GM23338 (cell line): ENCODE results near the gene ASB3. TPM values are rescaled to one million over a fixed set of nuclear protein-coding genes. Genes with fewer than 3 reads are reported as not detected.

ENCODE experiments used
- ATAC-seq: fragments of 200-7000 bp; cut with Tn5 transposase; 3 replicates; pipeline ENCODE4 v1.9.1; 2020
- DNase-seq: peaks from one replicate; pipeline ENCODE4 v3.0.0-alpha.2; 2015; ENCODE audit warnings: low spot score
- H2AFZ ChIP-seq: fragments of 200-600 bp; sonication (generic); 2 replicates; pipeline ENCODE4 v1.8.0; 2016; ENCODE audit warnings: antibody characterized with exemption, mild to moderate bottlenecking, moderate library complexity
- H3F3A ChIP-seq: fragments of 200-600 bp; sonication (generic); replicated peaks from 2 replicates; pipeline ENCODE4 v1.8.0; 2017; ENCODE audit warnings: antibody characterized with exemption, mixed run types, low read depth
- H3K27ac ChIP-seq: fragments of 200-600 bp; sonication (generic); 2 replicates; pipeline ENCODE4 v1.6.1; 2016; ENCODE audit warnings: low read depth
- H3K27me3 ChIP-seq: fragments of 200-600 bp; sonication (generic); 2 replicates; pipeline ENCODE4 v1.8.0; 2016; ENCODE audit warnings: mild to moderate bottlenecking, mixed run types, moderate library complexity; ENCODE audit not compliant: insufficient read depth
- H3K36me3 ChIP-seq: fragments of 200-600 bp; sonication (generic); 2 replicates; pipeline ENCODE4 v1.8.0; 2016; ENCODE audit warnings: mild to moderate bottlenecking; ENCODE audit not compliant: insufficient read depth
- H3K4me1 ChIP-seq: fragments of 200-600 bp; sonication (generic); 2 replicates; pipeline ENCODE4 v1.8.0; 2016; ENCODE audit warnings: mild to moderate bottlenecking, moderate library complexity; ENCODE audit not compliant: insufficient read depth
- H3K4me2 ChIP-seq: fragments of 200-600 bp; sonication (generic); 2 replicates; pipeline ENCODE4 v1.7.1; 2017; ENCODE audit warnings: mixed run types
- H3K4me3 ChIP-seq: fragments of 200-600 bp; sonication (generic); 2 replicates; pipeline ENCODE4 v1.6.1; 2016; ENCODE audit warnings: mixed run types
- H3K79me2 ChIP-seq: fragments of 200-600 bp; sonication (generic); replicated peaks from 2 replicates; pipeline ENCODE4 v1.8.0; 2017; ENCODE audit warnings: mild to moderate bottlenecking; ENCODE audit not compliant: insufficient read depth
- H3K9me2 ChIP-seq: fragments of 200-600 bp; sonication (generic); 2 replicates; pipeline ENCODE4 v1.8.0; 2017; ENCODE audit not compliant: insufficient read depth
- H4K20me1 ChIP-seq: fragments of 200-600 bp; sonication (generic); replicated peaks from 2 replicates; pipeline ENCODE4 v1.8.0; 2017; ENCODE audit warnings: mild to moderate bottlenecking; ENCODE audit not compliant: insufficient read depth
- H3K27ac Mint-ChIP-seq: 2 replicates; pipeline ENCODE4 v1.8.0; 2020; ENCODE audit warnings: inconsistent platforms, mild to moderate bottlenecking, moderate library complexity, mixed read lengths
- H3K27me3 Mint-ChIP-seq: 3 replicates; pipeline ENCODE4 v1.8.0; 2022; ENCODE audit warnings: low read depth, mild to moderate bottlenecking, moderate library complexity, mixed read lengths, inconsistent platforms; ENCODE audit not compliant: insufficient read depth, poor library complexity
- H3K36me3 Mint-ChIP-seq: 3 replicates; pipeline ENCODE4 v1.8.0; 2021; ENCODE audit warnings: low read depth, mild to moderate bottlenecking, inconsistent platforms, moderate library complexity, mixed read lengths
- H3K4me1 Mint-ChIP-seq: 3 replicates; pipeline ENCODE4 v1.8.0; 2020; ENCODE audit warnings: mild to moderate bottlenecking, inconsistent platforms, mixed read lengths
- H3K4me3 Mint-ChIP-seq: 3 replicates; pipeline ENCODE4 v1.8.0; 2021; ENCODE audit warnings: moderate library complexity, mild to moderate bottlenecking, inconsistent platforms, mixed read lengths
- H3K9me3 Mint-ChIP-seq: 3 replicates; pipeline ENCODE4 v1.8.0; 2020; ENCODE audit warnings: moderate library complexity, mild to moderate bottlenecking, inconsistent platforms, mixed read lengths
- CREB1 ChIP-seq: fragments of 250-450 bp; sonication (Bioruptor Pico); IDR thresholded peaks from 2 replicates; pipeline ENCODE4 v1.5.0; 2020; ENCODE audit warnings: low read depth, mild to moderate bottlenecking, moderate library complexity
- EZH2 ChIP-seq: fragments of 200-600 bp; sonication (generic); IDR thresholded peaks from one replicate; pipeline ENCODE4 v1.8.0; 2017; ENCODE audit warnings: antibody characterized with exemption, mild to moderate bottlenecking, low read depth; ENCODE audit not compliant: unreplicated experiment
- EZH2phosphoT487 ChIP-seq: fragments of 200-600 bp; sonication (generic); IDR thresholded peaks from one replicate; pipeline ENCODE4 v1.8.1; 2018; ENCODE audit warnings: antibody characterized with exemption; ENCODE audit not compliant: unreplicated experiment
- JUNB ChIP-seq: IDR thresholded peaks from one replicate; pipeline ENCODE4 v1.6.1; 2016; ENCODE audit warnings: antibody characterized with exemption; ENCODE audit not compliant: unreplicated experiment
- NANOG ChIP-seq: IDR thresholded peaks from 2 replicates; pipeline ENCODE4 v1.6.1; 2016; ENCODE audit warnings: antibody characterized with exemption, borderline replicate concordance
- POLR2AphosphoS5 ChIP-seq: IDR thresholded peaks from 2 replicates; pipeline ENCODE4 v1.6.1; 2016; ENCODE audit warnings: antibody characterized with exemption, low read depth
- STAT1 ChIP-seq: IDR thresholded peaks from one replicate; pipeline ENCODE4 v1.6.1; 2016; ENCODE audit warnings: antibody characterized with exemption; ENCODE audit not compliant: unreplicated experiment
- ZNF114 ChIP-seq: fragments of 250-450 bp; sonication (Bioruptor Pico); IDR thresholded peaks from 2 replicates; pipeline ENCODE4 v1.5.0; 2020; ENCODE audit warnings: mild to moderate bottlenecking, moderate library complexity
- ZNF331 ChIP-seq: fragments of 250-450 bp; sonication (Bioruptor Pico); IDR thresholded peaks from 2 replicates; pipeline ENCODE4 v1.5.0; 2020; ENCODE audit warnings: low read depth, mild to moderate bottlenecking, moderate library complexity
- polyA plus RNA-seq: library from polyadenylated mRNA; unstranded; fragments of >200 nt; fragmentation: Nextera tagmentation; extraction: Ambion mirVana; gene quantifications from 2 replicates; pipeline ENCODE4 v1.2.1, GENCODE V29; 2016
- total RNA-seq: library from RNA; depleted of rRNA; stranded (reverse); fragments of >200 nt; shearing (Covaris generic); gene quantifications from 2 replicates; pipeline ENCODE4 v1.2.3, GENCODE V29; 2014
- TF ChIP-seq, protein P1 (sequence below): IDR thresholded peaks from one replicate; pipeline ENCODE4 v1.6.1; 2018; ENCODE audit warnings: antibody characterized with exemption; ENCODE audit not compliant: unreplicated experiment
- TF ChIP-seq, protein P2 (sequence below): fragments of 250-450 bp; sonication (Bioruptor Pico); IDR thresholded peaks from 2 replicates; pipeline ENCODE4 v1.5.0; 2020; ENCODE audit warnings: mild to moderate bottlenecking, moderate library complexity
- TF ChIP-seq, protein P3 (sequence below), 2 experiments: fragments of 200-600 bp in 1 of 2; sonication (generic) in 1 of 2; conservative IDR thresholded peaks; 2 replicates each; pipeline versions ENCODE4 v1.5.1 to v1.6.1; 2016 to 2017; ENCODE audit warnings: antibody characterized with exemption in 2 of 2, low read depth in 2 of 2, mild to moderate bottlenecking in 2 of 2, moderate library complexity in 1 of 2
- TF ChIP-seq, protein P4 (sequence below): IDR thresholded peaks from 2 replicates; pipeline ENCODE4 v1.6.1; 2016; ENCODE audit warnings: antibody characterized with exemption

Gene ASB3
- total and polyA plus RNA-seq, 2 experiments from 2014 or later = 22.4 to 30.5 TPM

DNA sequence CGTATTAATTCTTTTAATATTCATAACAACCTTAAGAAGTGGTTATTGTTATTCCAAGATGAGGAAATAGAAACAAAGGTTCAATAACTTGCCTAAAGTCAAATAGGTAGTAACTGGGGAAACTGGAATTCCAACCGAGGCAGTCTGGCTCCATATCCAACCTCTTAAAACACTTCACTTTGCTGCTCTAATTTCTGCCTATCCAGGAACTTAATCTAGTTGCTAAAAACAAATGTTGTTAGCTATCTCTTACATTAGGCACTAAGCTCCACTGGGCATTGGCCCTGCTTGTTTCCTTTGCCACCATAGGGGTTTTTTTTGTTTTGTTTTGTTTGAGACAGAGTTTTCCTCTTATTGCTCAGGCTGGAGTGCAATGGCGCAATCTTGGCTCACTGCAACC is 24.8 kb upstream of the ASB3 start:
- Histone ChIP-seq H3K4me2 (no peak overlapping the region), H3K4me3 (no peak overlapping the region), H3F3A (no peaks in the 10 kb centered on the region), H3K79me2 (no peaks in the 10 kb centered on the region), H4K20me1 (no peaks in the 10 kb centered on the region), H3K27ac (no peak overlapping the region), H3K27me3 (no peaks in the 10 kb centered on the region), H3K36me3 (peaks cover 20% of the 10 kb centered on the region; the same call in 1 of the 2 replicates), H3K4me1 (no peaks in the 10 kb centered on the region), H2AFZ (no peak overlapping the region), H3K9me2 (no peaks in the 10 kb centered on the region)
- H3K4me1 Mint-ChIP-seq = no peaks in the 10 kb centered on the region
- DNase-seq (no peak), ATAC-seq (no peak)
- peak overlapping the region; percentile 72; the same call in 1 of the 2 replicates for H3K27ac Mint-ChIP-seq
- no peaks in the 10 kb centered on the region for H3K27me3 Mint-ChIP-seq
- TF ChIP-seq ZNF331 (CRISPR knock-in tag) = no peak
- TF ChIP-seq POLR2AphosphoS5 = no peak
- TF ChIP-seq JUNB = no peak
- TF ChIP-seq, protein P1, sequence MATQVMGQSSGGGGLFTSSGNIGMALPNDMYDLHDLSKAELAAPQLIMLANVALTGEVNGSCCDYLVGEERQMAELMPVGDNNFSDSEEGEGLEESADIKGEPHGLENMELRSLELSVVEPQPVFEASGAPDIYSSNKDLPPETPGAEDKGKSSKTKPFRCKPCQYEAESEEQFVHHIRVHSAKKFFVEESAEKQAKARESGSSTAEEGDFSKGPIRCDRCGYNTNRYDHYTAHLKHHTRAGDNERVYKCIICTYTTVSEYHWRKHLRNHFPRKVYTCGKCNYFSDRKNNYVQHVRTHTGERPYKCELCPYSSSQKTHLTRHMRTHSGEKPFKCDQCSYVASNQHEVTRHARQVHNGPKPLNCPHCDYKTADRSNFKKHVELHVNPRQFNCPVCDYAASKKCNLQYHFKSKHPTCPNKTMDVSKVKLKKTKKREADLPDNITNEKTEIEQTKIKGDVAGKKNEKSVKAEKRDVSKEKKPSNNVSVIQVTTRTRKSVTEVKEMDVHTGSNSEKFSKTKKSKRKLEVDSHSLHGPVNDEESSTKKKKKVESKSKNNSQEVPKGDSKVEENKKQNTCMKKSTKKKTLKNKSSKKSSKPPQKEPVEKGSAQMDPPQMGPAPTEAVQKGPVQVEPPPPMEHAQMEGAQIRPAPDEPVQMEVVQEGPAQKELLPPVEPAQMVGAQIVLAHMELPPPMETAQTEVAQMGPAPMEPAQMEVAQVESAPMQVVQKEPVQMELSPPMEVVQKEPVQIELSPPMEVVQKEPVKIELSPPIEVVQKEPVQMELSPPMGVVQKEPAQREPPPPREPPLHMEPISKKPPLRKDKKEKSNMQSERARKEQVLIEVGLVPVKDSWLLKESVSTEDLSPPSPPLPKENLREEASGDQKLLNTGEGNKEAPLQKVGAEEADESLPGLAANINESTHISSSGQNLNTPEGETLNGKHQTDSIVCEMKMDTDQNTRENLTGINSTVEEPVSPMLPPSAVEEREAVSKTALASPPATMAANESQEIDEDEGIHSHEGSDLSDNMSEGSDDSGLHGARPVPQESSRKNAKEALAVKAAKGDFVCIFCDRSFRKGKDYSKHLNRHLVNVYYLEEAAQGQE = no peak
- TF ChIP-seq, protein P2, sequence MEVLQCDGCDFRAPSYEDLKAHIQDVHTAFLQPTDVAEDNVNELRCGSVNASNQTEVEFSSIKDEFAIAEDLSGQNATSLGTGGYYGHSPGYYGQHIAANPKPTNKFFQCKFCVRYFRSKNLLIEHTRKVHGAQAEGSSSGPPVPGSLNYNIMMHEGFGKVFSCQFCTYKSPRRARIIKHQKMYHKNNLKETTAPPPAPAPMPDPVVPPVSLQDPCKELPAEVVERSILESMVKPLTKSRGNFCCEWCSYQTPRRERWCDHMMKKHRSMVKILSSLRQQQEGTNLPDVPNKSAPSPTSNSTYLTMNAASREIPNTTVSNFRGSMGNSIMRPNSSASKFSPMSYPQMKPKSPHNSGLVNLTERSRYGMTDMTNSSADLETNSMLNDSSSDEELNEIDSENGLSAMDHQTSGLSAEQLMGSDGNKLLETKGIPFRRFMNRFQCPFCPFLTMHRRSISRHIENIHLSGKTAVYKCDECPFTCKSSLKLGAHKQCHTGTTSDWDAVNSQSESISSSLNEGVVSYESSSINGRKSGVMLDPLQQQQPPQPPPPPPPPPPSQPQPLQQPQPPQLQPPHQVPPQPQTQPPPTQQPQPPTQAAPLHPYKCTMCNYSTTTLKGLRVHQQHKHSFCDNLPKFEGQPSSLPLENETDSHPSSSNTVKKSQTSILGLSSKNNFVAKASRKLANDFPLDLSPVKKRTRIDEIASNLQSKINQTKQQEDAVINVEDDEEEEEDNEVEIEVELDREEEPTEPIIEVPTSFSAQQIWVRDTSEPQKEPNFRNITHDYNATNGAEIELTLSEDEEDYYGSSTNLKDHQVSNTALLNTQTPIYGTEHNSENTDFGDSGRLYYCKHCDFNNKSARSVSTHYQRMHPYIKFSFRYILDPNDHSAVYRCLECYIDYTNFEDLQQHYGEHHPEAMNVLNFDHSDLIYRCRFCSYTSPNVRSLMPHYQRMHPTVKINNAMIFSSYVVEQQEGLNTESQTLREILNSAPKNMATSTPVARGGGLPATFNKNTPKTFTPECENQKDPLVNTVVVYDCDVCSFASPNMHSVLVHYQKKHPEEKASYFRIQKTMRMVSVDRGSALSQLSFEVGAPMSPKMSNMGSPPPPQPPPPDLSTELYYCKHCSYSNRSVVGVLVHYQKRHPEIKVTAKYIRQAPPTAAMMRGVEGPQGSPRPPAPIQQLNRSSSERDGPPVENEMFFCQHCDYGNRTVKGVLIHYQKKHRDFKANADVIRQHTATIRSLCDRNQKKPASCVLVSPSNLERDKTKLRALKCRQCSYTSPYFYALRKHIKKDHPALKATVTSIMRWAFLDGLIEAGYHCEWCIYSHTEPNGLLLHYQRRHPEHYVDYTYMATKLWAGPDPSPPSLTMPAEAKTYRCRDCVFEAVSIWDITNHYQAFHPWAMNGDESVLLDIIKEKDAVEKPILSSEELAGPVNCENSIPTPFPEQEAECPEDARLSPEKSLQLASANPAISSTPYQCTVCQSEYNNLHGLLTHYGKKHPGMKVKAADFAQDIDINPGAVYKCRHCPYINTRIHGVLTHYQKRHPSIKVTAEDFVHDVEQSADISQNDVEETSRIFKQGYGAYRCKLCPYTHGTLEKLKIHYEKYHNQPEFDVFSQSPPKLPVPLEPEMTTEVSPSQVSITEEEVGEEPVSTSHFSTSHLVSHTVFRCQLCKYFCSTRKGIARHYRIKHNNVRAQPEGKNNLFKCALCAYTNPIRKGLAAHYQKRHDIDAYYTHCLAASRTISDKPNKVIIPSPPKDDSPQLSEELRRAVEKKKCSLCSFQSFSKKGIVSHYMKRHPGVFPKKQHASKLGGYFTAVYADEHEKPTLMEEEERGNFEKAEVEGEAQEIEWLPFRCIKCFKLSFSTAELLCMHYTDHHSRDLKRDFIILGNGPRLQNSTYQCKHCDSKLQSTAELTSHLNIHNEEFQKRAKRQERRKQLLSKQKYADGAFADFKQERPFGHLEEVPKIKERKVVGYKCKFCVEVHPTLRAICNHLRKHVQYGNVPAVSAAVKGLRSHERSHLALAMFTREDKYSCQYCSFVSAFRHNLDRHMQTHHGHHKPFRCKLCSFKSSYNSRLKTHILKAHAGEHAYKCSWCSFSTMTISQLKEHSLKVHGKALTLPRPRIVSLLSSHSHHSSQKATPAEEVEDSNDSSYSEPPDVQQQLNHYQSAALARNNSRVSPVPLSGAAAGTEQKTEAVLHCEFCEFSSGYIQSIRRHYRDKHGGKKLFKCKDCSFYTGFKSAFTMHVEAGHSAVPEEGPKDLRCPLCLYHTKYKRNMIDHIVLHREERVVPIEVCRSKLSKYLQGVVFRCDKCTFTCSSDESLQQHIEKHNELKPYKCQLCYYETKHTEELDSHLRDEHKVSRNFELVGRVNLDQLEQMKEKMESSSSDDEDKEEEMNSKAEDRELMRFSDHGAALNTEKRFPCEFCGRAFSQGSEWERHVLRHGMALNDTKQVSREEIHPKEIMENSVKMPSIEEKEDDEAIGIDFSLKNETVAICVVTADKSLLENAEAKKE (CRISPR knock-in tag) = no peak
- TF ChIP-seq, protein P3, sequence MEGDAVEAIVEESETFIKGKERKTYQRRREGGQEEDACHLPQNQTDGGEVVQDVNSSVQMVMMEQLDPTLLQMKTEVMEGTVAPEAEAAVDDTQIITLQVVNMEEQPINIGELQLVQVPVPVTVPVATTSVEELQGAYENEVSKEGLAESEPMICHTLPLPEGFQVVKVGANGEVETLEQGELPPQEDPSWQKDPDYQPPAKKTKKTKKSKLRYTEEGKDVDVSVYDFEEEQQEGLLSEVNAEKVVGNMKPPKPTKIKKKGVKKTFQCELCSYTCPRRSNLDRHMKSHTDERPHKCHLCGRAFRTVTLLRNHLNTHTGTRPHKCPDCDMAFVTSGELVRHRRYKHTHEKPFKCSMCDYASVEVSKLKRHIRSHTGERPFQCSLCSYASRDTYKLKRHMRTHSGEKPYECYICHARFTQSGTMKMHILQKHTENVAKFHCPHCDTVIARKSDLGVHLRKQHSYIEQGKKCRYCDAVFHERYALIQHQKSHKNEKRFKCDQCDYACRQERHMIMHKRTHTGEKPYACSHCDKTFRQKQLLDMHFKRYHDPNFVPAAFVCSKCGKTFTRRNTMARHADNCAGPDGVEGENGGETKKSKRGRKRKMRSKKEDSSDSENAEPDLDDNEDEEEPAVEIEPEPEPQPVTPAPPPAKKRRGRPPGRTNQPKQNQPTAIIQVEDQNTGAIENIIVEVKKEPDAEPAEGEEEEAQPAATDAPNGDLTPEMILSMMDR (conservative IDR thresholded peaks at IDR 0.05; ENCODE audit: low read depth in 2 of 2) = no peak
- TF ChIP-seq ZNF114 (CRISPR knock-in tag) = no peak
- TF ChIP-seq EZH2phosphoT487 = no peak
- TF ChIP-seq STAT1 = no peak
- no peak for TF ChIP-seq NANOG
- TF ChIP-seq EZH2 = no peak
- no peak for TF ChIP-seq CREB1
- TF ChIP-seq, protein P4, sequence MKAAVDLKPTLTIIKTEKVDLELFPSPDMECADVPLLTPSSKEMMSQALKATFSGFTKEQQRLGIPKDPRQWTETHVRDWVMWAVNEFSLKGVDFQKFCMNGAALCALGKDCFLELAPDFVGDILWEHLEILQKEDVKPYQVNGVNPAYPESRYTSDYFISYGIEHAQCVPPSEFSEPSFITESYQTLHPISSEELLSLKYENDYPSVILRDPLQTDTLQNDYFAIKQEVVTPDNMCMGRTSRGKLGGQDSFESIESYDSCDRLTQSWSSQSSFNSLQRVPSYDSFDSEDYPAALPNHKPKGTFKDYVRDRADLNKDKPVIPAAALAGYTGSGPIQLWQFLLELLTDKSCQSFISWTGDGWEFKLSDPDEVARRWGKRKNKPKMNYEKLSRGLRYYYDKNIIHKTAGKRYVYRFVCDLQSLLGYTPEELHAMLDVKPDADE = no peak
- no peak overlapping the region for H3K4me3 Mint-ChIP-seq
- peaks cover 29% of the 10 kb centered on the region for H3K36me3 Mint-ChIP-seq
- no peaks in the 10 kb centered on the region for H3K9me3 Mint-ChIP-seq
